Suprapubic skin (tissue), 4 donors: ENCODE measurements around the gene CAMSAP1.

Experiments
- EP300 ChIP-seq: sonication (generic); formaldehyde crosslinking; IDR thresholded peaks from one replicate; pipeline ENCODE4 v1.6.1; 2017; ENCODE audit warnings: antibody characterized with exemption
- POLR2A ChIP-seq, 2 donors: fragments of 450-650 bp; IDR thresholded peaks; one replicate each; pipeline ENCODE4 v1.6.1; 2017; ENCODE audit warnings: antibody characterized with exemption in 2 of 2, mild to moderate bottlenecking in 2 of 2, moderate library complexity in 2 of 2
- POLR2AphosphoS5 ChIP-seq, 3 donors: sonication (generic); formaldehyde crosslinking; IDR thresholded peaks; one replicate each; pipeline ENCODE4 v1.6.1; 2017; ENCODE audit warnings: antibody characterized with exemption in 3 of 3
- TF ChIP-seq, protein P1 (sequence below), 2 donors: fragments of 200-600 bp in 1 of 2; fragments of 450-650 bp in 1 of 2; sonication (generic) in 1 of 2; IDR thresholded peaks; one replicate each; pipeline ENCODE4 v1.5.1; 2016 to 2019; ENCODE audit warnings: antibody characterized with exemption in 2 of 2, mild to moderate bottlenecking in 1 of 2, moderate library complexity in 1 of 2

DNA sequence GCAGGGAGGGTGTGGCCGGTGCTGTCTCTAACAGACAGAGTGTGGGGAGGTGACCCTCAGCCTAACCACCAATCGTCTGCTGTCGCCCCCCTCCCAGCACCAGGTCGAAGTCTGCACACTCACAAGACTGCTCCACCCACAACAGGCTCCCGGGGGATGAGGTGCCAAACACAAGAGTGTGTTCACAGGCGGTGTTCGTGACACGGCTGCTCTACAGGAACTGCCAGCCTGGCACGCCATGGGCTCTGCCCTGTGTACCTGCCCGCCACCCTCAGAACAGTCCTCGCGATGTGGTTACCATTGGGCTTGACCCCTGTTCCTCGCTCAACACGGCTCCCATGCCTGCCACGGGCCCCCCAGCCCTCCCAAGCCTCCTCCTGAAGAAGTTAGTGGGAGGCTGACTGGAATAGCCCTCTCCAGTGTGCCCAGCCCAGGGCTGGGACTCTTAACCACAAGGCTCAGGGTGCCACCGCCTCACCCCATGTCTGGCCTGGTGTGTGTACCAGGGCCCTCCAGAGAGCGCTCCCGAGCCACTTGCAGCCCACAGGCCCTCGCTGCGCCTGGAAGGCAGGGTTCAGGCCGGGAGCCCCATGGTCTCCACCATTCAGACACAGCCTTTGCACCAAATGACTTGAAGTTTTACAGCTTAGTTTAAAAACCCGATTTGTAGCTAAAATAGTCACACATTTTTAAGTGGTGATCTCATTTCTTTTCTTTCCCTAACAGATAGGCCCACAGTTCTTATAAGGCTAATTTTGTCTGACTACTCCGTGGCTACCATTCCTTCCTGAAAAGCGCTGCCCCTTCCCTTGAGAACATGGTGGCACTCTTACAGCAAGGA is 102.5 kb downstream of the CAMSAP1 start:
- TF ChIP-seq, protein P1, sequence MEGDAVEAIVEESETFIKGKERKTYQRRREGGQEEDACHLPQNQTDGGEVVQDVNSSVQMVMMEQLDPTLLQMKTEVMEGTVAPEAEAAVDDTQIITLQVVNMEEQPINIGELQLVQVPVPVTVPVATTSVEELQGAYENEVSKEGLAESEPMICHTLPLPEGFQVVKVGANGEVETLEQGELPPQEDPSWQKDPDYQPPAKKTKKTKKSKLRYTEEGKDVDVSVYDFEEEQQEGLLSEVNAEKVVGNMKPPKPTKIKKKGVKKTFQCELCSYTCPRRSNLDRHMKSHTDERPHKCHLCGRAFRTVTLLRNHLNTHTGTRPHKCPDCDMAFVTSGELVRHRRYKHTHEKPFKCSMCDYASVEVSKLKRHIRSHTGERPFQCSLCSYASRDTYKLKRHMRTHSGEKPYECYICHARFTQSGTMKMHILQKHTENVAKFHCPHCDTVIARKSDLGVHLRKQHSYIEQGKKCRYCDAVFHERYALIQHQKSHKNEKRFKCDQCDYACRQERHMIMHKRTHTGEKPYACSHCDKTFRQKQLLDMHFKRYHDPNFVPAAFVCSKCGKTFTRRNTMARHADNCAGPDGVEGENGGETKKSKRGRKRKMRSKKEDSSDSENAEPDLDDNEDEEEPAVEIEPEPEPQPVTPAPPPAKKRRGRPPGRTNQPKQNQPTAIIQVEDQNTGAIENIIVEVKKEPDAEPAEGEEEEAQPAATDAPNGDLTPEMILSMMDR (IDR thresholded peaks at IDR 0.05), result no peak
- TF ChIP-seq POLR2A (IDR thresholded peaks at IDR 0.05), result no peak
- no peak for TF ChIP-seq EP300
- TF ChIP-seq POLR2AphosphoS5 (IDR thresholded peaks at IDR 0.05), result no peak
